Stimulated activated CD8-positive, alpha-beta memory T cell treated with anti-CD3 and anti-CD28 coated beads, Interleukin-12 subunit alpha, Interleukin-12 subunit beta, amount 100 ng/mL, for 1 hour (primary cell): Measurements from ENCODE around the gene ZSCAN5A.
"Not testable (repeated sequence)": the region's sequence is repeated elsewhere in the genome, so short reads cannot be mapped to it uniquely, and the experiment has no call there.

Experiments used
- DNase-seq: peaks from one replicate; pipeline ENCODE4 v3.0.0-alpha.2; 2020; ENCODE audit warnings: low read depth

Gene ZSCAN5A

DNA sequence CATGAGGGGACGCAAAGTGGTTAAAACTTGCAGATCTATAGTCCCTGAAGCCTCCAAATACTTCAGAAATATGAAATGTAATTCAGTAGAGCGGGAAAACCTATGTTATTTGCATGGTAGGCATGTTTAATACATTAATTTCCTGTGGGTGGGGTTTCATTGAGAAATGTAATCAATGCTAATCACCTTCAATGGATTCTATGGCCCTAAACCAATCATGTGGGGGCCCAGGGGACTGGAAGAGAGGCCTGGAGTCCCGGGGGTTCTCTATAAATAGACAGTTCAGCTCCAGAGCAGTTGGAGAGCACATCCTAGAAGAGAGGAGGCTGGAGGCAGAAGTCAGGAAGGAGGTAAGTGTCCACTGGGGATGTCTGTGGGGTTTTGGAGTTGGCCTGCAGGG is 112.7 kb downstream of the ZSCAN5A start, which contains the start of gene ZSCAN5C:
Gene ZSCAN5C (plus strand): TSS at position 301 of the 400 bp plus-strand sequence. CDS start 3,641 bp downstream, outside the sequence.
- no peak for DNase-seq

DNA sequence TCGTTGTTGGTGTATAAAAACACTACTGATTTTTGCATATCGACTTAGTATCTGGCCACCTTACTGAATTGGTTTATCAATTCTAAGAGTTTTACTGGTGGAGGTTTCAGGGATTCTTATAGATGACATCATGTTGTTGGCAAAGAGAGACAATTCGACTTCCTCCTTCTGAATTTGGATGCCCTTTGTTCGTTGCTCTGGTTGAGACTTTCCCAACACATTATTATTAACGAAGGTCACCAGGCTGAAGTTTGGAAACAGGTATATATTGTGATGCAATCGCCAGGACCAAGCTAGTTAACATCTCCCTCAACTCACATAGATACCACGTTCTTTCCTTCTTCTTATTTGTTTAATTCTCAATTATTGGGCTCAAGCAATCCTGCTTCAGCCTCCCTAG is 115.0 kb downstream of the ZSCAN5A start:
- no peak for DNase-seq

DNA sequence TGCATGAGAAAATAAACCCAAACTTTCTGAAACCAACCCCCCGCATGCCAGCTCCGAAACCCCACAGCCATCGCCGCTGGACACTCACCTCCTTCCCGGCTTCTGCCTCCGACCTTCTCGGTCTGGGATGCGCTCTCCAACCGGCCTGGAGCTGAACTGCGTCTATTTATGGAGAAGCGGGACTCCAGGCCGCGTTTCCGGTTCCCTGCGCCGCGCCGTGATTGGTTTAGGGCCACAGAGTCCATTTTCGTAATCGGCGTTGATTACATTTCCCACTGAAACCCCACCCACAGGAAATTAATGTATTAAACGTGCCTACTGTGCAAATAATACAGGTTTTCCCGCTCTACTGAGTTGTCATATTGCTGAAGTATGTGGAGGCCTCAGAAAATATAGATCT is 117.0 kb downstream of the ZSCAN5A start, which contains the start of gene ZSCAN5B:
Gene ZSCAN5B (minus strand): TSS at position 138 of the 400 bp plus-strand sequence. CDS start 4,731 bp downstream, outside the sequence.
- not testable (repeated sequence) for DNase-seq

DNA sequence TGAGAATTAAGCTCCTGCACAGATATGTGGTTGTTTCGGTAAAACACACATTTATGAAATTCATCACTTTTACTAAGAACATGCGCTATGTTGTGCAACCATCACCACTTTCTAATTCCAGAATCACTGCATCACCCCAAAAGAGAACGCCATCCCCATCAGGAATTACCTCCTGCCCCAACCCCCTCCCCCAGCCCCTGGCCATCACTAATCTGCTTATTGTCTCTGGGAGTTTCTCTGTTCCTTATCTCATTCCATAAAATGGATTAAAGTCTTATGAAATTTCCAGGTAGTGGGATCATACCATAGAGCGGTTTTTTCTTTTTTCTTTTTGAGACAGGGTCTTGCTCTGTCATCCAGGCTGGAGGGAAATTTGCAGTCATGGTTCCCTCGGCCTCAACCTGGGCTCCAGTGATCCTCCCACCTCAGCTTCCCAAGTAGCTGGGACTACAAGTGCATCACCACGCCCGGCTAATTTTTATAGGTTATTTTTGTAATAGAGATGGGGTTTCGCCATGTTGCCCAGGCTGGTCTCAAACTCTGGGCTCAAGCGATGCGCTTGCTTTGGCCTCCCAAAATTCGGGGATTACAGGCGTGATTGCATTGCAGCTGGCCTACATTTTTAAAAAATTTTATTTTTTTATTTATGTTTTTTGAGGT is 120.5 kb downstream of the ZSCAN5A start:
- DNase-seq = no peak

DNA sequence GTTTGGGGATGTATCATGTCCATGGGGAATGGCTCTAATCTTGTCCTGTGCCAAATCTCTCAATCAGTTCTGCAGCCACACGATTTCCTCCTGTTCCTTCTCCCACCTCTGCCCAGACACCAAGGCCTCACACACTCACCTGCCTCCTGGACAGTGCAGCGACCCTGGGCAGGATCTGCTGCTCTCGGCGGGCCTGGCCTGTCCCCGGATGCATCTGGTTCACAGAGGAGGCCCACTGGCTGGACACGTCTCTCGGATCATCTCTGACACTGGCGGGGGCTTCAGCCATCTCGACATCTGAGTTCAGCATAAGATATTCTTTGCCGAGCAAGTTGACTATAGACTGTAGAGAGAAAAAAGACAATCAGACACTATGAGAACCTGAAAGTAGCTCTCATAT is 122.9 kb downstream of the ZSCAN5A start:
- no peak for DNase-seq

DNA sequence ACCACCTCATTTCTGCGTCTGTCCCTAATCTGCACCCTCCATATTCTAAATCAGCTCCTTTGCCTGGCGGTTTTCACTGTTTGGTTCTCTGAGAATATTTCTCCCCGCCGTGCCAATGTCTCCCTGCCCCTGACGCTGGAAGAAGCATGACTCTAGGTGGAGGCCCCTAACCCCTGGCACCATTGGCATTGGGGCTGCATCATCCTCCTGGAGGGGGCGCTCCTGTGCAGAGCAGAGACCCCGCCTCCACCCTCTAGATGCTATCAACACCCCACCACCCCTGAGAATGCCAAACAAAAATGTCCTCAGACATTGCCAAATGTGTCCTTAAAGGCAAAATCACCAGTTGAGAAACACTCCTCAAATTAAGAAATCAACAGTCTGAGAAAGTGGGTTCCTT is 123.5 kb downstream of the ZSCAN5A start:
- no peak for DNase-seq

DNA sequence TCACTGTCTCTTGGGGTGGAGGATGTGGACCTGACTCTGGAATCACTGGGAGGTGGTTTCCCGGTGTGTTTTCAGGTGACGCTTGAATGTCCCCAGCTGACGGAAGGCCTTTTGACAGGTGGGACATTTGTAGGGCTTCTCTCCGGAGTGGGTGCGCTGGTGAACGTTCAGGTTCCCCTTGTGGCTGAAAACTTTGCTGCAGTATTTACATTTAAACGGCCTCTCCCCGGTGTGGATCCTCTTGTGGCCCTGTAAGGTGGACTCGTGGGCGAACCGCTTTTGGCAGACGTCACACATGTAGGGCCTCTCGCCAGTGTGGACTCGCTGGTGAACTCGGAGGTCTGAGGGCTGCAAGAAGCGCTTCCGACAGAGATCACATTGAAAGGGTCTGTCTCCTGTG is 124.9 kb downstream of the ZSCAN5A start:
- DNase-seq = no peak

DNA sequence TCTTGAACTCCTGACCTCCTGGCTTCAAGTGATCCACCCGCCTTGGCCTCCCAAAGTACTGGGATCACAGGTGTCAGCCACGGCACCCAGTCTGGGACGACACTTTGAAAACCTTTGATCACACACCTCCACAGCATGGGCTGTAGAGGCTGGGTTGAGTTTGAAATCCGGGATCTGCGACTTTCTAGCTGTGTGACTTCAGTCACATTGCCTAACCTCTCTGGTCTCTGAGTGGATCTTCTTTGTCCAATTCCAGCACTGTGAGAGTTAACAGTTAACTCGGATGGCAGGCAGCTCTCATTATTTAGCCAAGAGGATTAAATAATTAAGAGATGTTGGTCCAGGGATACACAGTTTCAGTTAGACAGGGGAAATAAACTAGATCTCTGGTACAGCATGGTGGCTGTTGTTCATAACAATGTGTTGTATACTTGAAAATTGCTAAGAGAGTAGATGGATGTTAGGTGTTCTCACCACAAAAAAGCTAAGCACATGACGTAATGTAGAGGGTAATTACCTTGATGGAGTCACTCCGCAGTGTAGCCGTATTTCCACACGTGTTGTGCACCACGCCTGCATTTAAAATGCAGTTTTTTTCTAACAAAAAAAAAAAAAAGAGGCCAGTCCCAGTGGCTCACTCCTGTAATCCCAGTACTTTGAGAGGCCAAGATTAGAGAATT is 136.9 kb downstream of the ZSCAN5A start:
- no peak for DNase-seq

DNA sequence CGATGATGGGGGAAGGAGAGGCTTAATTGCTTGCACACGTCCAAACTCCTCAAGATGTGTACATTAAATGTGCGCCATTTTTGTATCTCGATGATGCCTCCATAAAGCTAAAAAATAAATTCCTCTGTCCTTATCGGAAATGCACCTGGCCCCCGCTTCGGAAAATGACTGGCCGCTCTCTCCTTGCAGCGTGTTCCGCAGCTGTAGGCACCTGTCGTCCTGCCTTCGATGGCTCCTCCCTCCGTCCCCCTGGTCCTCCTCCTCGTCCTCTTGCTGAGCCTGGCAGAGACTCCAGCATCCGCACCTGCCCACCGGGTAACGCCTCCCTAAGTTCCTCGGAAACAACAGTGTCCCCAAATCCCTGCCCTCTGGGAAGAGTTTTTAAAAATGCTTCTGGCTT is 137.8 kb downstream of the ZSCAN5A start:
- no peak for DNase-seq

DNA sequence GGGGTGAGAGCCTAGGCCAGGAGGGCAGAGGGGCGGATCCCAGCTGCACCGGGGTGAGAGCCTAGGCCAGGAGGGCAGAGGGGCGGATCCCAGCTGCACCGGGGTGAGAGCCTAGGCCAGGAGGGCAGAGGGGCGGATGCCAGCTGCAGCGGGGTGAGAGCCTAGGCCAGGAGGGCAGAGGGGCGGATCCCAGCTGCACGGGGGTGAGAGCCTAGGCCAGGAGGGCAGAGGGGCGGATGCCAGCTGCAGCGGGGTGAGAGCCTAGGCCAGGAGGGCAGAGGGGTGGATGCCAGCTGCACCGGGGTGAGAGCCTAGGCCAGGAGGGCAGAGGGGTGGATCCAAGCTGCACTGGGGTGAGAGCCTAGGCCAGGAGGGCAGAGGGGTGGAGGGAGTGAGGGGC is 138.3 kb downstream of the ZSCAN5A start:
- DNase-seq = not testable (repeated sequence)

DNA sequence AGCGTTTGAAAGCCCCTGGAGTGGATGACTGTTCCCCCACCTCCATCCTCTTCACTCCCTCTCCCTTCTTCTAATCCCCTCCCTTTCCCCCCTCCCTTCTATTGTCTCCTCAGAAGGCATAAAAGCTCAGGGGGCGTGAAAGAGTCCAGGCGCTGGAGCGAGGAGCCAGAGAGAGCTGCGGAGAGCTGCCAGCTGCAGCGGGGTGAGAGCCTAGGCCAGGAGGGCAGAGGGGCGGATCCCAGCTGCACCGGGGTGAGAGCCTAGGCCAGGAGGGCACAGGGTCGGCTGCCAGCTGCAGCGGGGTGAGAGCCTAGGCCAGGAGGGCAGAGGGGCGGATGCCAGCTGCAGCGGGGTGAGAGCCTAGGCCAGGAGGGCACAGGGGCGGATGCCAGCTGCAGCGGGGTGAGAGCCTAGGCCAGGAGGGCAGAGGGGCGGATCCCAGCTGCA is 138.8 kb downstream of the ZSCAN5A start, which contains the start of gene GALP:
Gene GALP (plus strand): TSS at position 148 of the 447 bp plus-strand sequence. CDS start 1,101 bp downstream, outside the sequence.
- not testable (repeated sequence) for DNase-seq

DNA sequence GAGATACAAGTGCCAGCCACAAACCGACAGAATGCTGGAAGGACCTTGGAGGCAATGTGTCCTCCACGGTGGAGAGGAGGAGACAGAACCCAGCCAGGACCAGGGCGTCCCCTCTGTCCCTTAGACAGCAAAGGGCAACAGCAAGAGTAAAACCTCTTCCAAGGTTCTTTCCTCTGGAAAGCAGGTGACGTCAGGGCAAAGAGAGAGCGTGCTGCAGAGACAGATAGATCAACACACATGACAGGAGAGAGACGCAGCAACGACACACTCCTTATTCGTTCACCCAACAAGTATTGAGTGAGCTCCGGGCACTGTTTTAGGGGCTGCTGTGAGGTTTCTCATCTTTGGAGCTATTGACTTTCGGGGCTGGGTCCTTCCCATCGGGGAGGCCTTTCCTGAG is 140.1 kb downstream of the ZSCAN5A start:
- no peak for DNase-seq

DNA sequence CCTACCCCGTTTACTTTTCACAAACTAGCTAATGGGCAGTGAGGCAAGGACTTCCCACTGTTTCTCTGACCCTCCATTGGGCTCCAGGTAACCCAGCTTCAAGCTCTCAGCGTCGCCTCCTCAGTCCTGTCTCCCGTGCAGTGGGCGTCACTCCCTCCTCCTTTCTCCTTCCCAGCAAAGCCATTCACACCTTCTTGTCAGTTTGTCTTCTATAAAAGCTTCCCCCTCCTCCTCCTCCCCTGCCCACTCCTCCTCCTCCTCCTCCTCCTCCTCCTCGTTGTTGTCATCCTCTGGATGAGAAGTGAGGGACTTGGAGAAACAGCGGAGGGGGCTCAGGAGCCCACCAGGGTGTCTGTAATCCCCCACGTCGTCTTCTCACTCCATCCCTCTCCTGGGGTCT is 140.6 kb downstream of the ZSCAN5A start:
- DNase-seq = no peak
